ENCODE measurements around the gene CSMD2.

The CSMD2 gene

GRCh38 chr1:33607444-33608005, 557.5 kb downstream of the CSMD2 start:
- 81% methylated on average over 12 of the region's 12 CpGs for WGBS
- H3K4ac ChIP-seq (ENCODE audit: low read depth in 1 of 2, low read length in 2 of 2), result no peak overlapping the region
- H3K18ac ChIP-seq (ENCODE audit: low read depth in 1 of 2, low read length in 2 of 2), result no peak overlapping the region

DNA sequence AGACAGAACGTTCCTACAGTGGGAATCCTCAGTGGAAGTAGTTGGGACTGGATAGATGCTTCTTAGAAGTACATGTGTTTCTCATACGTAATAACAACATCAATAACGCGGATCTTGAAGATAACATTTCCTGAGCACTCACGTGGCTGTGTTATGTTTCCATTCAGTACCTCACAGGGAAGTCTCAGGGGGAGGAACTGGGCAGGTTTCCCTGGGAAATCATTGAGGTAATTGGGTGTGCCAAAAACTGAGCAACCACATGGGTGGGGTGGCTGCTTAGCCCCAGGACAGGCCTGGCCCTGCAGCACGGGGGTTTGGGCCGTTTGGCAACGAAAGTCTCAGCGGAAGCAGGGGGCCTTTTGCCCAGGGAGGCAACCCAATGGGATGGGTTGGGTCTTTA, 558.8 kb downstream of the CSMD2 start:
- Histone ChIP-seq H3K27ac (ENCODE audit: low read length, poor library complexity, severe bottlenecking) (no peak overlapping the region), H3K4me2 (ENCODE audit: low read length, poor library complexity, severe bottlenecking) (no peak overlapping the region), H3K79me1 (replicated peaks; ENCODE audit: low read length, poor library complexity, severe bottlenecking) (no peaks in the 10 kb centered on the region), H2AFZ (ENCODE audit: low read depth, low read length) (no peak overlapping the region), H3K4me1 (ENCODE audit: control insufficient read depth, insufficient read depth, low read depth, low read length) (no peaks in the 10 kb centered on the region), H3K23ac (ENCODE audit: low read length in 2 of 2) (no peak overlapping the region), H3K4me3 (ENCODE audit: insufficient read depth in 1 of 2, low read depth in 1 of 2, low read length in 2 of 2) (no peak overlapping the region), H3K4ac (ENCODE audit: low read depth in 1 of 2, low read length in 2 of 2) (no peak overlapping the region), H4K91ac (ENCODE audit: low read length) (no peak overlapping the region), H3K36me3 (ENCODE audit: control insufficient read depth in 1 of 2, insufficient read depth in 2 of 2, low read depth in 1 of 2, low read length in 2 of 2) (peaks cover 0 to 52% of the 10 kb centered on the region in 2 experiments), H3K9me3 (ENCODE audit: control insufficient read depth, low read length) (no peaks in the 10 kb centered on the region), H2BK5ac (ENCODE audit: low read depth, low read length, poor library complexity, severe bottlenecking) (no peak overlapping the region), H2AK5ac (ENCODE audit: low read length, severe bottlenecking) (no peak overlapping the region), H3K27me3 (ENCODE audit: control insufficient read depth in 1 of 2, insufficient read depth in 1 of 2, low read length in 2 of 2) (peaks cover 0 to 4% of the 10 kb centered on the region in 2 experiments), H2BK12ac (ENCODE audit: low read length in 2 of 2) (no peak overlapping the region), H2BK15ac (ENCODE audit: low read depth, poor library complexity, severe bottlenecking) (no peak overlapping the region), H3K14ac (ENCODE audit: low read length in 2 of 2) (no peak overlapping the region), H4K8ac (ENCODE audit: low read length) (no peak overlapping the region), H3K9ac (ENCODE audit: low read length) (no peak overlapping the region), H3K18ac (ENCODE audit: low read depth in 1 of 2, low read length in 2 of 2) (no peak overlapping the region), H2BK120ac (ENCODE audit: low read depth, low read length) (no peak overlapping the region)
- 74% methylated on average over 9 of the region's 9 CpGs for WGBS
- DNase-seq, result no peak

More at GRCh38 chr1:33607444-33608005, 557.5 kb downstream of the CSMD2 start:
- Histone ChIP-seq H3K9me3 (ENCODE audit: control insufficient read depth, low read length) (no peaks in the 10 kb centered on the region), H2BK12ac (ENCODE audit: low read length in 2 of 2) (no peak overlapping the region), H3K79me1 (replicated peaks; ENCODE audit: low read length, poor library complexity, severe bottlenecking) (no peaks in the 10 kb centered on the region), H3K4me1 (ENCODE audit: control insufficient read depth, insufficient read depth, low read depth, low read length) (no peaks in the 10 kb centered on the region), H4K8ac (ENCODE audit: low read length) (no peak overlapping the region), H3K4me2 (ENCODE audit: low read length, poor library complexity, severe bottlenecking) (no peak overlapping the region), H3K23ac (ENCODE audit: low read length in 2 of 2) (no peak overlapping the region), H2AFZ (ENCODE audit: low read depth, low read length) (no peak overlapping the region), H3K9ac (ENCODE audit: low read length) (no peak overlapping the region), H2AK5ac (ENCODE audit: low read length, severe bottlenecking) (no peak overlapping the region), H3K27ac (ENCODE audit: low read length, poor library complexity, severe bottlenecking) (no peak overlapping the region), H3K4me3 (ENCODE audit: insufficient read depth in 1 of 2, low read depth in 1 of 2, low read length in 2 of 2) (no peak overlapping the region), H3K14ac (ENCODE audit: low read length in 2 of 2) (no peak overlapping the region), H3K36me3 (ENCODE audit: control insufficient read depth in 1 of 2, insufficient read depth in 2 of 2, low read depth in 1 of 2, low read length in 2 of 2) (peaks cover 0 to 45% of the 10 kb centered on the region in 2 experiments), H3K27me3 (ENCODE audit: control insufficient read depth in 1 of 2, insufficient read depth in 1 of 2, low read length in 2 of 2) (peaks cover 0 to 4% of the 10 kb centered on the region in 2 experiments), H2BK120ac (ENCODE audit: low read depth, low read length) (no peak overlapping the region), H2BK5ac (ENCODE audit: low read depth, low read length, poor library complexity, severe bottlenecking) (no peak overlapping the region), H4K91ac (ENCODE audit: low read length) (no peak overlapping the region), H2BK15ac (ENCODE audit: low read depth, poor library complexity, severe bottlenecking) (no peak overlapping the region)
- DNase-seq, result no peak

- DNase-seq, result no peak
- H2BK12ac ChIP-seq (ENCODE audit: low read length in 2 of 2), result no peak overlapping the region
- H2BK5ac ChIP-seq (ENCODE audit: low read depth, low read length, poor library complexity, severe bottlenecking), result no peak overlapping the region
- H3K14ac ChIP-seq (ENCODE audit: low read length in 2 of 2), result no peak overlapping the region
- H3K4ac ChIP-seq (ENCODE audit: low read depth in 1 of 2, low read length in 2 of 2), result no peak overlapping the region
- no peak overlapping the region for H2AK5ac ChIP-seq (ENCODE audit: low read length, severe bottlenecking)
- H3K27me3 ChIP-seq (ENCODE audit: control insufficient read depth in 1 of 2, insufficient read depth in 1 of 2, low read length in 2 of 2), result peaks cover 0 to 4% of the 10 kb centered on the region in 2 experiments
- no peaks in the 10 kb centered on the region for H3K4me1 ChIP-seq (ENCODE audit: control insufficient read depth, insufficient read depth, low read depth, low read length)
- no peak overlapping the region for H3K9ac ChIP-seq (ENCODE audit: low read length)
- no peak overlapping the region for H3K4me2 ChIP-seq (ENCODE audit: low read length, poor library complexity, severe bottlenecking)
- H3K4me3 ChIP-seq (ENCODE audit: insufficient read depth in 1 of 2, low read depth in 1 of 2, low read length in 2 of 2), result no peak overlapping the region
- H2BK15ac ChIP-seq (ENCODE audit: low read depth, poor library complexity, severe bottlenecking), result no peak overlapping the region
- H2AFZ ChIP-seq (ENCODE audit: low read depth, low read length), result no peak overlapping the region
- H3K23ac ChIP-seq (ENCODE audit: low read length in 2 of 2), result no peak overlapping the region
- no peak overlapping the region for H4K91ac ChIP-seq (ENCODE audit: low read length)
- H3K18ac ChIP-seq (ENCODE audit: low read depth in 1 of 2, low read length in 2 of 2), result no peak overlapping the region
- no peaks in the 10 kb centered on the region for H3K79me1 ChIP-seq (replicated peaks; ENCODE audit: low read length, poor library complexity, severe bottlenecking)
- H2BK120ac ChIP-seq (ENCODE audit: low read depth, low read length), result no peak overlapping the region
- 69% methylated on average over 6 of the region's 9 CpGs for WGBS
- peaks cover 0 to 64% of the 10 kb centered on the region in 2 experiments for H3K36me3 ChIP-seq (ENCODE audit: control insufficient read depth in 1 of 2, insufficient read depth in 2 of 2, low read depth in 1 of 2, low read length in 2 of 2)
- H3K9me3 ChIP-seq (ENCODE audit: control insufficient read depth, low read length), result no peaks in the 10 kb centered on the region
- H3K27ac ChIP-seq (ENCODE audit: low read length, poor library complexity, severe bottlenecking), result no peak overlapping the region
- H4K8ac ChIP-seq (ENCODE audit: low read length), result no peak overlapping the region
These were observed 562.8 kb downstream of the CSMD2 start for GRCh38 chr1:33602271-33602670.

GRCh38 chr1:33601751-33602150, 563.3 kb downstream of the CSMD2 start:
- Histone ChIP-seq H3K4ac (ENCODE audit: low read depth in 1 of 2, low read length in 2 of 2) (no peak overlapping the region), H4K8ac (ENCODE audit: low read length) (no peak overlapping the region), H2AFZ (ENCODE audit: low read depth, low read length) (no peak overlapping the region), H3K27me3 (ENCODE audit: control insufficient read depth in 1 of 2, insufficient read depth in 1 of 2, low read length in 2 of 2) (peaks cover 0 to 4% of the 10 kb centered on the region in 2 experiments), H3K18ac (ENCODE audit: low read depth in 1 of 2, low read length in 2 of 2) (no peak overlapping the region), H2BK5ac (ENCODE audit: low read depth, low read length, poor library complexity, severe bottlenecking) (no peak overlapping the region), H3K4me1 (ENCODE audit: control insufficient read depth, insufficient read depth, low read depth, low read length) (no peaks in the 10 kb centered on the region), H3K4me2 (ENCODE audit: low read length, poor library complexity, severe bottlenecking) (no peak overlapping the region), H2BK12ac (ENCODE audit: low read length in 2 of 2) (no peak overlapping the region), H2BK15ac (ENCODE audit: low read depth, poor library complexity, severe bottlenecking) (no peak overlapping the region), H3K27ac (ENCODE audit: low read length, poor library complexity, severe bottlenecking) (no peak overlapping the region), H3K36me3 (ENCODE audit: control insufficient read depth in 1 of 2, insufficient read depth in 2 of 2, low read depth in 1 of 2, low read length in 2 of 2) (peaks cover 0 to 64% of the 10 kb centered on the region in 2 experiments), H3K79me1 (replicated peaks; ENCODE audit: low read length, poor library complexity, severe bottlenecking) (no peaks in the 10 kb centered on the region), H3K4me3 (ENCODE audit: insufficient read depth in 1 of 2, low read depth in 1 of 2, low read length in 2 of 2) (no peak overlapping the region), H2BK120ac (ENCODE audit: low read depth, low read length) (no peak overlapping the region), H3K23ac (ENCODE audit: low read length in 2 of 2) (no peak overlapping the region), H3K14ac (ENCODE audit: low read length in 2 of 2) (no peak overlapping the region), H3K9me3 (ENCODE audit: control insufficient read depth, low read length) (no peaks in the 10 kb centered on the region), H2AK5ac (ENCODE audit: low read length, severe bottlenecking) (no peak overlapping the region), H4K91ac (ENCODE audit: low read length) (no peak overlapping the region), H3K9ac (ENCODE audit: low read length) (no peak overlapping the region)
- DNase-seq, result no peak
- 50% methylated on average over 2 of the region's 2 CpGs for WGBS
